Activated CD8-positive, alpha-beta memory T cell treated with anti-CD3 and anti-CD28 coated beads, Interleukin-2, amount 50 U/mL, for 1 hour (primary cell): Measurements from ENCODE around the gene OGFRL1.
"Not testable (repeated sequence)": the region's sequence is repeated elsewhere in the genome, so short reads cannot be mapped to it uniquely, and the experiment has no call there.

Source experiments
- DNase-seq: peaks from one replicate; pipeline ENCODE4 v3.0.0-alpha.2; 2020; ENCODE audit errors: extremely low read depth

OGFRL1 gene

DNA sequence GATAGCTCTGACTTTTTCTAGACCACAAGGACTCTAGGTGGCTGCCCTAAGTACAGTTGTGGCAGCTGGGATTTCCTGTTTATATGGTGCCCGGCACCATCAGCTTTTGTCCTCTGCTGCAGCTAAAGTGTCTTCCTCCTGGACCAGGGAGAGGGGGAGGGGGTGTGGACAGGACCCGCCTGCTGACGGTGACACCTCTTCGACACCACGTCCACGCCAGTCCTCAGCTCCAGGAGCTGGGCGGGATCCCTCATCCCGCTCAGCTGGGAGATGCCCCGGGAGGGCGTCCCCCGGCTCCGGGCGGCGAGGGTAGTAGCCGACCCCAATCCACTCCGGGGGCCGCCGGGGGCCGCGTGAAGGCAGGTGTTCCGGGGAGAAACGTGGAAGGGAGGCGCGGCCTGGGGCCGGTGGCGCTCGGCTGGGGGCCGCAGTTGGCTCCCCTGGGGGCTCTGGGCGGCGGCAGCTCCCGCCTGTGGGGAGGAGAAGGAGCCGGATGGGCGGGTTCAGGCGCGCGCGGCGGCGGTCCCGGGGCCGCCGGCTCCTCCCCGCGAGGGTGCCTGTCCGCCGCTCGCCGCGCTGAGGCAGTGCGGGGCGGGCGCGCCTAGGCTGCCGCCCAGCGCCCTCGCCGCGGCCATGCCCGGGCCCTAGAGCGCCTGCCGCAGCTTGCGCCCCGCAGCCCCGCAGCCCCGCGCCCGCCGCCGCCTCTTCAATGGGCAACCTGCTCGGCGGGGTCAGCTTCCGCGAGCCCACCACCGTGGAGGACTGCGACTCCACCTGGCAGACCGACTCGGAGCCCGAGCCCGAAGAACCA is at the start of gene OGFRL1:
Gene OGFRL1, plus strand, starts transcription at position 584 of the 811 bp plus-strand sequence. Its CDS starts 126 bp downstream, at position 710.
- DNase-seq = no peak

DNA sequence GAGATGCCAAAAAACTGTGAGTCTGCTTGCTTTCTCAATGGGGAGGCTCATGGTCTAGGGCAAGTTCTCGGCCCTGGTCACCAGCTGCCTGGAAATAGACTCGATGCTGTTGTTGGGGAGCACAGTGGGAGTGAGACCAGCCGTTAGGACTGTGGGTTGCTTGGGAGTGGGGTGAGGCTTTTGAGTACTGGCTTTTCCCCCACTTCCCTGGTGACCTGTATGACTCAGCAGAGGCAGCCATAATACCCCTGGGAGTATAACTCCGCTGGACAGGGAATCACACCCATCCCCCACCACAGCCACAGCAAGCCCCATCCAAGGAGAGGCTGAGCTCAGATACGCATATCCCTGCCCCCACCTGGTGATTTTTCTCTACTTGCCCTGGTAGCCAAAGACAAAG is 48.9 kb upstream of the OGFRL1 start:
- DNase-seq = no peak

DNA sequence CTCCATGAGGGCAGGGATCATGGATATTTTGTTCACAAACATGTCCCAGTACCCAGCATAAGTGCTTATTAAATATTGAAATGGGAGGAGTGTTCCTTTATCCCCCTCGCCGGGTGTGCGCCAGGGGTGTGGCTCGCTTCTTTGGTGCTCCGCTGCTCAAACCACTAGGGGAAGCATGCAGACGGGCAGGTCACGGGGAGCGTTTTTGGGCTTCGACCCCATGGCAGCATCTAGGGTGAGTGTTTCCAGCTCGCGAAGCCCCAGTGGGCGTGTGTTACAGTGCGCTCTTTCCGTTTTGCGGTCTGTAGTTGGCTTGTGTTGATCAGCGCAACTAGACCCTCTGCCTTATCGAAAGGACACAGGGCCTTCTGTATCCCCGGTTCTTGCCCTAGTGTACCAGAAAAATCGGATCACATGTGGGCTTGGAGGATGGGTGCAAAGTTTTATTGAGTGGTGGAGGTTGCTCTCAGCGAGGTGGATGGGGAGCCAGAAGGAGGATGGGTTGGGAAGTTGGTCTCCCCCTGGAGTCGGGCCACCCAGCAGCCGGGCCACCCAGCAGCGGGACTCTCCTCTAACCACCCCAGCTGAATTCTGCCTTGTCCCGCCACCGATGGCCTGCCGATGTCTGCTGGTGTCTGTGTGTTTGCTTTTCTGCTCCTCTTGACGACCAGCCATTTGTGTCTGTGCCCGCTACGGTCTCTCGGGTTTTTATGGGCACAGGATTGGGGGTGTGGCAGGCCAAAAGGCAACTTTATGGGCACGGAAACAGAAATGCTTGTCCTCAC is 43.2 kb upstream of the OGFRL1 start:
- DNase-seq = no peak

- DNase-seq = no peak
Observed at GRCh38 chr6:71246596-71246995, 42.0 kb upstream of the OGFRL1 start.

- no peak for DNase-seq
Observed at GRCh38 chr6:71248306-71248765, 40.3 kb upstream of the OGFRL1 start.

- no peak for DNase-seq
Observed at GRCh38 chr6:71248878-71249544, 39.6 kb upstream of the OGFRL1 start.

GRCh38 chr6:71250099-71250602 is 38.5 kb upstream of the OGFRL1 start:
- DNase-seq = no peak

DNA sequence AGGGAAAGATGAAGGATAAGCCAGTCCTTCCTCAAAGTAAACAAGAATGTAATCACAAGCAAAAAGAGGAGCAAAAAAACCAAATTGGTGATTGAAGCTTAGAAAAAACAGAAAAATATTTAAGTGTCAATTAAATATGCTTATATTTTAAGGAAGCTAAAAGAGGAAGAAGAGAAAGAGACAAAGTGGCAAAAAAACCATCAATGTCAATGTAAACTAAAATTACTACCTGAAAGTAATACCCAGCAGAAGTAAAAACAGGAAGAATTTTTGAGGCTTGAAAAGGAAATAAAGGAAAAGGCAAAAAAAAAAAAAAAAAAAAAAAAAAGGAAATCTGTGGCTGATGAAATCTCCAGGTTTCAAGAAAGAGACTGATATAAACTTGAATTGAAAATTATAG is 36.2 kb upstream of the OGFRL1 start:
- DNase-seq = no peak

DNA sequence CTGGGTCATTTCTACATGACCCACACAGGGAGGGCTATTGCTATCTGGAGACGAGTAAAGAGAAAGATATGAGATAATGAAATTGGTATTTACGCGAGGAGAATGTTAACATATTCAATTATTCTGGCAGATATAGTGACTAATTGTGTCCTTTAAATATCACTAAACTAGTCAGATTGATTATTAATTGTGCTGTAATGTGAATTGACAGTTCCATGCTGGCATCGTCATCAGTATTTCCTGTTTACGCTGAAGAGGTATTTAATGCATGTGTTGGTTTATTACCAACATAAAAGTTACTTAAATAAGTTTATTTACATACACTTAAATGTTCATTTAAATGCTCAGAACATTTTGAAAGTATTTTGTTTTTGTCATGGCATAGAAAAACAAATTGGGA is 35.7 kb upstream of the OGFRL1 start:
- no peak for DNase-seq

DNA sequence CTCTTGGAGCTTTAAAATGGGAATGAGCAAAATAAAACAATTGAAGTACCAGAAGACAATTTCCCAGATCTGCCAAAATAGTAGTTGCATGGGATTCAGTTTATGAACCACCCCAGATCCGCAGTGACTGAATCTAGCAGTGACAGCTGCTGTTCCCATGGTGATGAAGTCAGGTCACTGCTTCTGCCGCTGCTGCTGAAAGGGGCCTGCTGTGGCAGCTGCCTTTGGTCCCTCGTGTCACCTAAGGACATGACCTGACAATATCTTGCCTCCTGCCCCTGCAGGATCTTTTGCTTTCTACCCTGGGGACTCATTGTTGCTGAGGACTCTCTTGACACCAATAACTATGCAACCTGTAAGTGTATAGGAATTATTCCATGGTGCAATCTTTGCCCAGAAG is 34.3 kb upstream of the OGFRL1 start:
- no peak for DNase-seq

GRCh38 chr6:71258078-71258866 is 30.3 kb upstream of the OGFRL1 start:
- DNase-seq = no peak

DNA sequence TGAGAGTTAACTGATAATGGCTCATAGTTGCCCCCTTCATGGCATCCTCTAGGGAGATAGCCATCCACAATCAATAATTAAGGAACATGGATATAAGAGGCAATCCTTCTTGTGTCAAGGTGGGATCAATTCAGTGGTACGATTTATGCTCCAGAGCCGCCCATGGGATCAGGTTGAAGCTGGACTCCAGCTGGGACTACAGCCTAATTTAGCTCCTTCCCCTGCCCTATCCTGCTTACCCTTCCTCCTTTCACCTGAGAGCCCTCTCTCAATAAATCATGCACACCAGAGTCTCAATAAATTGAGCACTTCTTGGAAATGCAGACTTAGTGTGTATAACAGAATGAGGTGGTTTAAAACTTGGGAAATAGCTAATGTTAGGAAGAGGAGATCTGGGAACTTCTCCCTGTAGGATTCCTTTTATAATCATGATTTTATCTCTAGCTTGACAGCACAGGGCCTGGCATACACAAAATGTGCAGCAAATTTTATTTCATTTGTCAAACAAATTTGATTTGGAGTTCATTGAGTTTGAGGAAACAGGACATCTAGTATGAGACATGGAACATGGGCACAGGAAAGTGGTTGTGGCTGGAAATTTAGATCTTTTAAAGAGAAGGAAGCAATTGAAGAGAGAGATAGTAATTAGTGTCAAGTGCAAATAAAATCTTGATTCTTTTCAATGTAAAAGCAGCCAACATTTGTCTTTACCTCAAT is 28.6 kb upstream of the OGFRL1 start:
- DNase-seq = no peak

DNA sequence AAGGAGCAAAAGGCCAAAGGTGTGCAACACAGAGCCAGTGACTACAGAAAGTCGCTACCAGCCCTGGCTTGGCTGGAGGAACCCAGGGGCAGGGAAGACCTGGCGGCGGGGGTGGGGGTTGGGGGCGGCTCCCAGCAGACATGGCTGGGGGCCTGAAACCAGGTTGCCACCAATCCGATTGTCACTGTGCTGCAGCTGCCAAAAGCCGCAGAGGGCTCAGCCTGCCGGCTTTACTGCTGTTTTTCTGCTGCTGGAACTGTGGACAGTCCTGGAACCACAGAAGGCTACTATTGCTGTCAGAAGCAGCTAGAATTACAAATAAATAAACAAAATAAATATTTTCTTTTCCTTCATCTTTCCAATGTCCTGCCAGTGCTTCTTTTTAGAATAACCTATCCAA is 25.7 kb upstream of the OGFRL1 start:
- DNase-seq = no peak

- DNase-seq = not testable (repeated sequence)
Observed at GRCh38 chr6:71266392-71266791, 22.2 kb upstream of the OGFRL1 start.

DNA sequence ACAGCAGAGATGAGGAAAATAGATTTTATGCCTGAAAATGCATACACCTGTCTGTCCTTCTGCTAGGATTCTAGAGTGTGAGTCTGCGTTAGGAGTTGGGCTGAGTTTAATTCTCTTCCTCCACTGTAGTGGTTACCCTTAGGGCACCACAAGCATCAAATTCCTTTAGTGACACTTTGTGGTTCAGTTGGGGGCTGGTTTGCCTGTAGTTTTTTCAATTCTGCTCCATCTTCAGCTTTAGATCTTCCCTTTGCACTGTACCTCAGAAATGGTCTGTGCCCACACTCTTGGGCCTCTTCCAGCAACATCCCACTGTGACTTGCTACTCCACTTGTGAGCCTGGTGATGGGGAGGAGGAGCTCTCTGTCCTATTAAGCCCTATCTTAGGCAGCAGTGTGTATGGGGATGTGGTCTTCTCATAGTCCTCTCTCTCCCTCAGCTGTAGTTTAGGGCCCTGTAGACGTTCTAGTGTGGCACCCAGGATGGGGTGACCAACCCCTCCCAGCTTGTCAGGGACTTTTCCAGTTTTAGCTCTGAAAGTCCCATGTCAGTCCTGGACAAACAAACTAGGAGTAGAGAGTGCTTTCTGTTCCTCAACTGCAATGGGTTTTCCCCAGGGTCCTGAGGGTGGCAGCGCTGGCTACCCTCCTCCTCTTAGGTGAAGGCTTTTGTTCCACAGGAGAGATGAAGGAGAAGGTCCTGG is 19.7 kb upstream of the OGFRL1 start:
- no peak for DNase-seq

- no peak for DNase-seq
Observed at GRCh38 chr6:71277926-71278600, 10.5 kb upstream of the OGFRL1 start.

DNA sequence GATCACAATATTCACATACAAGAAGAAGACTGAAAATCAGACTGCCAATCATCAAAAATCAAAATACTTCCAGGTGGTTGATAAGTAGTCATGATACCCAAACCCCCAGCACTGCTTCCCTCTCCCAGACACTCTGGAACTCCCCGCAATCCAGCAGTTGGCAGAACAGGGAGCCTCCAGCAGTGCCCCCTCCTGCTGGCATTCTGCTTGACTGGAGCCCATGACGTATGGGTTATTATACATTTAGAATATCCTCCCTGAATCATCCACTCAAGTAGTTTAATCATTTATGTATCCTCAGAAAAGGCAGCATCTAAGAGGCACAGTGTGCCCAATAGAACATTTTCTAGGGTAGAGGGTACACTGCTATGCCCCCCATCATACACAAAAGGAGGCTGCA is 9.3 kb upstream of the OGFRL1 start:
- no peak for DNase-seq

- no peak for DNase-seq
Observed at GRCh38 chr6:71279740-71280139, 8.9 kb upstream of the OGFRL1 start.

DNA sequence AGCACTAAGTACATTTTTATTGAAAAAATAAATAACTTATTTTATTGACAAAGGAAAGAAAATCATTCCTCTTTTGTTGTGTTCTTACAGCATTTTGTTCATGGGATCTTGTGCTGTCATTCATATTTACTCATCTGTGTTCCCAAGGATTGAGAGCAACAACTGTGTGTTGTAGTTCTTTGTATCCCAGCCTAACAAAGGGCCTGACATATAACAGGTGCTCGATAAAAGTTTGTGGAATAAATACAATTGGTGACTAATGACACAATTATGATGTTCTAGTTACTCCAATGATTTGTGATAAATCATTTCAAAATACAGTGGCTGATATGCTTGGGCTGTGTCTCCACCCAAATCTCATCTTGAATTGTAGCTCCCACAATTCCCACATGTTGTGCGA is 7.9 kb upstream of the OGFRL1 start:
- no peak for DNase-seq

- DNase-seq = no peak
Observed at GRCh38 chr6:71284785-71285184, 3.8 kb upstream of the OGFRL1 start.
